Ishikawa (cell line): ENCODE measurements around the gene INHBE.

Experiments
- CEBPB ChIP-seq: IDR thresholded peaks from 2 replicates; pipeline ENCODE4 v1.6.1; 2012
- CREB1 ChIP-seq: IDR thresholded peaks from 2 replicates; pipeline ENCODE4 v1.6.1; 2012; ENCODE audit warnings: low read depth
- EGR1 ChIP-seq: IDR thresholded peaks from 2 replicates; pipeline ENCODE4 v1.6.1; 2012
- EP300 ChIP-seq: IDR thresholded peaks from 2 replicates; pipeline ENCODE4 v1.6.1; 2012; ENCODE audit warnings: borderline replicate concordance
- FOXM1 ChIP-seq: IDR thresholded peaks from 2 replicates; pipeline ENCODE4 v1.6.1; 2012; ENCODE audit warnings: low read depth, borderline replicate concordance
- MAX ChIP-seq: IDR thresholded peaks from 2 replicates; pipeline ENCODE4 v1.6.1; 2012
- NFIC ChIP-seq: IDR thresholded peaks from 2 replicates; pipeline ENCODE4 v1.6.1; 2012
- RAD21 ChIP-seq: IDR thresholded peaks from 2 replicates; pipeline ENCODE4 v1.6.1; 2012; ENCODE audit warnings: low read depth
- REST ChIP-seq: IDR thresholded peaks from 2 replicates; pipeline ENCODE4 v1.6.1; 2012; ENCODE audit warnings: low read depth, mild to moderate bottlenecking
- TAF1 ChIP-seq: IDR thresholded peaks from 2 replicates; pipeline ENCODE4 v1.6.1; 2012; ENCODE audit warnings: low read depth, mild to moderate bottlenecking
- TCF12 ChIP-seq: IDR thresholded peaks from 2 replicates; pipeline ENCODE4 v1.6.1; 2012; ENCODE audit warnings: low read depth
- TEAD4 ChIP-seq: IDR thresholded peaks from 2 replicates; pipeline ENCODE4 v1.6.1; 2012
- USF1 ChIP-seq: IDR thresholded peaks from 2 replicates; pipeline ENCODE4 v1.6.1; 2012
- YY1 ChIP-seq: IDR thresholded peaks from 2 replicates; pipeline ENCODE4 v1.6.1; 2012; ENCODE audit warnings: low read depth
- ZBTB7A ChIP-seq: IDR thresholded peaks from 2 replicates; pipeline ENCODE4 v1.6.1; 2012; ENCODE audit warnings: low read depth

INHBE gene

GRCh38 chr12:57489157-57489641, 34.1 kb downstream of the INHBE start:
- TF ChIP-seq TCF12 = no peak
- TF ChIP-seq NFIC = no peak
- no peak for TF ChIP-seq YY1
- no peak for TF ChIP-seq ZBTB7A
- no peak for TF ChIP-seq EP300
- no peak for TF ChIP-seq MAX
- TF ChIP-seq REST = no peak
- TF ChIP-seq TAF1 = no peak

- TF ChIP-seq TEAD4 (no peak), MAX (no peak), CREB1 (no peak), TCF12 (no peak), FOXM1 (no peak), CEBPB (no peak), YY1 (no peak), EP300 (no peak), EGR1 (no peak), NFIC (no peak), TAF1 (no peak), REST (no peak)
Observed at GRCh38 chr12:57490126-57490525, 35.0 kb downstream of the INHBE start.

- TF ChIP-seq TEAD4 (no peak), FOXM1 (no peak), EGR1 (no peak), YY1 (no peak), ZBTB7A (no peak), REST (no peak), NFIC (no peak), CREB1 (no peak), USF1 (no peak), TCF12 (no peak), EP300 (no peak), TAF1 (no peak), CEBPB (no peak), MAX (no peak), RAD21 (no peak)
Observed at GRCh38 chr12:57491393-57492280, 36.5 kb downstream of the INHBE start.

GRCh38 chr12:57496822-57497221, 41.7 kb downstream of the INHBE start:
- no peak for TF ChIP-seq TEAD4
- no peak for TF ChIP-seq TAF1
- TF ChIP-seq REST = no peak
- no peak for TF ChIP-seq CREB1
- TF ChIP-seq USF1 = no peak
- TF ChIP-seq CEBPB = no peak
- TF ChIP-seq RAD21 = no peak
- no peak for TF ChIP-seq TCF12
- no peak for TF ChIP-seq EP300
- TF ChIP-seq ZBTB7A = no peak
- no peak for TF ChIP-seq YY1
- TF ChIP-seq FOXM1 = no peak
- TF ChIP-seq NFIC = no peak
- TF ChIP-seq MAX = no peak
- no peak for TF ChIP-seq EGR1
